Ovary (tissue), 9 donors: ENCODE data around the gene UROC1. TPM values are rescaled to one million over a fixed set of nuclear protein-coding genes. Genes with fewer than 3 reads are reported as not detected.

Experiments used
- DNase-seq, 5 donors: peaks; one replicate each; pipeline ENCODE4 v3.0.0-alpha.2; 2019 to 2020
- H3K27ac ChIP-seq, 2 donors: fragments of 200-600 bp; one replicate each; pipeline versions ENCODE4 v1.5.1 to v1.8.0; 2019 to 2022
- H3K27me3 ChIP-seq: fragments of 200-600 bp; one replicate; pipeline ENCODE4 v1.8.0; 2022
- H3K36me3 ChIP-seq: fragments of 200-600 bp; sonication (generic); one replicate; pipeline ENCODE4 v1.5.1; 2019
- H3K4me1 ChIP-seq: one replicate; pipeline ENCODE4 v1.8.1; 2013; ENCODE audit warnings: mild to moderate bottlenecking, moderate library complexity; ENCODE audit not compliant: insufficient read depth
- H3K4me3 ChIP-seq: fragments of 200-600 bp; sonication (generic); one replicate; pipeline ENCODE4 v1.5.1; 2017
- H3K9me3 ChIP-seq, 2 donors: fragments of 200-600 bp in 1 of 2; sonication (generic) in 1 of 2; one replicate each; pipeline versions ENCODE4 v1.5.1 to v1.8.1; 2013 to 2019; ENCODE audit warnings: mild to moderate bottlenecking in 1 of 2, moderate library complexity in 1 of 2
- EP300 ChIP-seq: sonication (generic); formaldehyde crosslinking; IDR thresholded peaks from one replicate; pipeline ENCODE4 v1.6.1; 2017; ENCODE audit warnings: antibody characterized with exemption
- POLR2A ChIP-seq: fragments of 450-650 bp; IDR thresholded peaks from one replicate; pipeline ENCODE4 v1.6.1; 2017; ENCODE audit warnings: antibody characterized with exemption, mild to moderate bottlenecking, moderate library complexity
- WGBS, 3 donors: extraction: QIAGEN DNeasy Blood & Tissue Kit in 1 of 3; methylation state at CpG; one replicate each; pipeline versions ENCODE4 v1.1.5 to v1.1.7; 2013 to 2017; 5-methylcytosine and 5-hydroxymethylcytosine counted together
- intact Hi-C, 4 donors: fragments of 100-400 bp; cut with DNase I; formaldehyde crosslinking; loops; one replicate each; pipeline versions ENCODE4 v1.11.0 to v1.15.1; 2022 to 2023
- polyA plus RNA-seq, 2 donors: library from polyadenylated mRNA; stranded (reverse); fragments of 200-250 nt in 1 of 2; fragments of 350-450 nt in 1 of 2; fragmentation: Illumina TruSeq in 1 of 2; extraction: RNeasy Lipid Tissue Mini Kit (QIAGEN cat#74804) in 1 of 2; gene quantifications; one replicate each; pipeline ENCODE4 v1.2.3, GENCODE V29; 2013 to 2014
- total RNA-seq, 7 donors: library from RNA; depleted of rRNA in 2 of 7; stranded (reverse); fragments of >200 nt in 2 of 7; fragmentation: NEBNext Ultra II Directional in 3 of 7; extraction: Animal tissue kit (Norgen Biotek cat#: 25700) in 3 of 7; gene quantifications; one replicate each; pipeline versions ENCODE4 v1.1.0 to v1.2.4, GENCODE V29; 2016 to 2023
- TF ChIP-seq, protein P1 (sequence below), 3 donors: fragments of 450-650 bp in 2 of 3; fragments of 200-600 bp in 1 of 3; IDR thresholded peaks; one replicate each; pipeline versions ENCODE4 v1.5.1 to v1.8.0; 2016 to 2022; ENCODE audit warnings: antibody characterized with exemption in 3 of 3, mild to moderate bottlenecking in 1 of 3
- donor health status: DM: no; HTN: no; CAD: no; lungs with moderate emphysema.
- donor health status: DM: no; HTN: no; CAD: no.
- donor health status: Bipolar disorder and iron deficiency.
- donor health status: DM: yes; HTN: yes; CAD: no.
- donor health status: DM: no; HTN: no; CAD: no.
- donor health status: DM: yes; HTN: yes; CAD: no.

The UROC1 gene
- total and polyA plus RNA-seq, 9 donors, result 0.06 to 0.32 (median 0.12) TPM; not detected in 4

GRCh38 chr3:126454025-126454424 lies 63.5 kb downstream of the UROC1 start:
- 75 to 91% (median 90%) methylated on average over 1 of the region's 1 CpG for WGBS, 3 donors
- Histone ChIP-seq H3K27ac (no peak overlapping the region), H3K27me3 (no peaks in the 10 kb centered on the region), H3K36me3 (no peaks in the 10 kb centered on the region), H3K9me3 (no peaks in the 10 kb centered on the region), H3K4me3 (no peak overlapping the region), H3K4me1 (no peaks in the 10 kb centered on the region)
- no peak for DNase-seq
- TF ChIP-seq, protein P1, sequence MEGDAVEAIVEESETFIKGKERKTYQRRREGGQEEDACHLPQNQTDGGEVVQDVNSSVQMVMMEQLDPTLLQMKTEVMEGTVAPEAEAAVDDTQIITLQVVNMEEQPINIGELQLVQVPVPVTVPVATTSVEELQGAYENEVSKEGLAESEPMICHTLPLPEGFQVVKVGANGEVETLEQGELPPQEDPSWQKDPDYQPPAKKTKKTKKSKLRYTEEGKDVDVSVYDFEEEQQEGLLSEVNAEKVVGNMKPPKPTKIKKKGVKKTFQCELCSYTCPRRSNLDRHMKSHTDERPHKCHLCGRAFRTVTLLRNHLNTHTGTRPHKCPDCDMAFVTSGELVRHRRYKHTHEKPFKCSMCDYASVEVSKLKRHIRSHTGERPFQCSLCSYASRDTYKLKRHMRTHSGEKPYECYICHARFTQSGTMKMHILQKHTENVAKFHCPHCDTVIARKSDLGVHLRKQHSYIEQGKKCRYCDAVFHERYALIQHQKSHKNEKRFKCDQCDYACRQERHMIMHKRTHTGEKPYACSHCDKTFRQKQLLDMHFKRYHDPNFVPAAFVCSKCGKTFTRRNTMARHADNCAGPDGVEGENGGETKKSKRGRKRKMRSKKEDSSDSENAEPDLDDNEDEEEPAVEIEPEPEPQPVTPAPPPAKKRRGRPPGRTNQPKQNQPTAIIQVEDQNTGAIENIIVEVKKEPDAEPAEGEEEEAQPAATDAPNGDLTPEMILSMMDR (IDR thresholded peaks at IDR 0.05), result no peak
- TF ChIP-seq EP300, result no peak
- TF ChIP-seq POLR2A, result no peak
- intact Hi-C loops, result no loop called here

- TF ChIP-seq POLR2A, result no peak
- no peak for TF ChIP-seq EP300
Observed at GRCh38 chr3:126452213-126452612, 65.4 kb downstream of the UROC1 start.

GRCh38 chr3:126451511-126451910 lies 66.1 kb downstream of the UROC1 start:
- Histone ChIP-seq H3K36me3 (no peaks in the 10 kb centered on the region), H3K27me3 (no peaks in the 10 kb centered on the region), H3K27ac (no peak overlapping the region), H3K4me3 (no peak overlapping the region), H3K9me3 (no peaks in the 10 kb centered on the region), H3K4me1 (no peaks in the 10 kb centered on the region)
- 73 to 79% (median 73%) methylated on average over 12 of the region's 12 CpGs for WGBS, 3 donors
- TF ChIP-seq, protein P1 (IDR thresholded peaks at IDR 0.05), result no peak
- TF ChIP-seq POLR2A (no peak), EP300 (no peak)
- peak in 2 of 5 donors; percentile 5 to 7 for DNase-seq
- intact Hi-C loops, result no loop called here

More at GRCh38 chr3:126452213-126452612, 65.4 kb downstream of the UROC1 start:
- no peak for DNase-seq
- H3K27ac ChIP-seq, result no peak overlapping the region
- no peak overlapping the region for H3K4me3 ChIP-seq
- H3K36me3 ChIP-seq, result no peaks in the 10 kb centered on the region
- no peaks in the 10 kb centered on the region for H3K27me3 ChIP-seq
- H3K4me1 ChIP-seq, result no peaks in the 10 kb centered on the region
- no peaks in the 10 kb centered on the region for H3K9me3 ChIP-seq
- intact Hi-C loops, result no loop called here
- 86 to 90% (median 88%) methylated on average over 9 of the region's 9 CpGs for WGBS, 3 donors

DNA sequence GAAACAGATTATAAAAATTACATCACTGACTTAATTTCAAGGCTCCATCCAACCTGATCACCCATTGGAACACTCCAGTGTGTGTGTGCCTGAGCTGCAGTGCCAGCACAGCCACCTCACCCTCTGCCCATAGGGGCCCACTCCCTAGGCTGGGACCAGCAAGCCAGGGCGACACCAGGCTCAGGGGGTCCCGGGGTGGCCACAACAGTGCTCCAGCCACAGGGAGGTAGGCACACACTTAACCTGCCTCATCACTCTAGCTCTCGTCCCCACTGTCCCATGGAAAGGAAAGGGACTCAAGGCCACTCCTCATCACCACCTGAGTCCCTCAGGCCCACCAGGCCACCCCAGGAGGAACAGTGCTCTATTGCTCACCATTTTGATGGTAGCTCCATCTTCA lies 66.8 kb downstream of the UROC1 start:
- peak in 2 of 5 donors; percentile 4 to 7 for DNase-seq
- Histone ChIP-seq H3K4me1 (no peaks in the 10 kb centered on the region), H3K27me3 (no peaks in the 10 kb centered on the region), H3K9me3 (no peaks in the 10 kb centered on the region), H3K36me3 (no peaks in the 10 kb centered on the region), H3K27ac (no peak overlapping the region), H3K4me3 (no peak overlapping the region)
- intact Hi-C loops, result no loop called here
- 94 to 98% (median 96%) methylated on average over 3 of the region's 3 CpGs for WGBS, 3 donors
- no peak for TF ChIP-seq POLR2A
- TF ChIP-seq, protein P1 (IDR thresholded peaks at IDR 0.05), result no peak
- TF ChIP-seq EP300, result no peak

DNA sequence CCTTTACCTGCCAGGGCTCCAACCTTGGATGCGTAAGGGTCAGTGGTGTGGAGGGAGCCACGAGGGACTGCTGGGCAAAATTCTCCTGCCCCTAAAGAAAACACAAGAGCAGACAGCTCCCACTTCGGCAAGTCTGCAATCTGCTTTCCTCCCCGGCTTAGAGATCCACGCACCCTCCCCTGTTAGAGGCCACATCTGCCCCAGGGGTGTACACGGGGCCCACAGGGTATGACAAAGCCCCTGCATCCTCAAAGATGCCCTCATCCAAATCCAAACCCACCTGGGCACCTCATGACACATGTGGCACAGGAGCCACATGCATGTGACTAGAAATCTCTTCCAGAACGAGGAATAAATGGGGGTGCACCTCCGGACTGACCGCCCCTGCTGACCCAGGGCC lies 67.4 kb downstream of the UROC1 start:
- intact Hi-C loops, result no loop called here
- 73 to 75% (median 73%) methylated on average over 9 of the region's 9 CpGs for WGBS, 3 donors
- Histone ChIP-seq H3K27ac (no peak overlapping the region), H3K4me1 (no peaks in the 10 kb centered on the region), H3K4me3 (no peak overlapping the region), H3K9me3 (no peaks in the 10 kb centered on the region), H3K27me3 (no peaks in the 10 kb centered on the region), H3K36me3 (no peaks in the 10 kb centered on the region)
- TF ChIP-seq POLR2A, result no peak
- TF ChIP-seq, protein P1 (IDR thresholded peaks at IDR 0.05), result no peak
- no peak for TF ChIP-seq EP300
- DNase-seq, result peak in 1 of 5 donors; percentile 4
